Subcutaneous adipose tissue (tissue), 4 donors: ENCODE measurements around the gene COL19A1. TPM values are rescaled to one million over a fixed set of nuclear protein-coding genes. Genes with fewer than 3 reads are reported as not detected.

ENCODE experiments used
- CTCF ChIP-seq: fragments of 450-650 bp; IDR thresholded peaks from one replicate; pipeline ENCODE4 v1.5.1; 2016; ENCODE audit warnings: low read depth, mild to moderate bottlenecking, control low read depth, antibody characterized with exemption, moderate library complexity
- total RNA-seq, 4 donors: library from RNA; depleted of rRNA; stranded (reverse); fragments of >200 nt; gene quantifications; one replicate each; pipeline ENCODE4 v1.1.0, GENCODE V29; 2016

The COL19A1 gene
- total RNA-seq, 4 donors from 2014 or later = not detected

- TF ChIP-seq CTCF = no peak
Observed at GRCh38 chr6:70180183-70180900, 314.0 kb downstream of the COL19A1 start.

DNA sequence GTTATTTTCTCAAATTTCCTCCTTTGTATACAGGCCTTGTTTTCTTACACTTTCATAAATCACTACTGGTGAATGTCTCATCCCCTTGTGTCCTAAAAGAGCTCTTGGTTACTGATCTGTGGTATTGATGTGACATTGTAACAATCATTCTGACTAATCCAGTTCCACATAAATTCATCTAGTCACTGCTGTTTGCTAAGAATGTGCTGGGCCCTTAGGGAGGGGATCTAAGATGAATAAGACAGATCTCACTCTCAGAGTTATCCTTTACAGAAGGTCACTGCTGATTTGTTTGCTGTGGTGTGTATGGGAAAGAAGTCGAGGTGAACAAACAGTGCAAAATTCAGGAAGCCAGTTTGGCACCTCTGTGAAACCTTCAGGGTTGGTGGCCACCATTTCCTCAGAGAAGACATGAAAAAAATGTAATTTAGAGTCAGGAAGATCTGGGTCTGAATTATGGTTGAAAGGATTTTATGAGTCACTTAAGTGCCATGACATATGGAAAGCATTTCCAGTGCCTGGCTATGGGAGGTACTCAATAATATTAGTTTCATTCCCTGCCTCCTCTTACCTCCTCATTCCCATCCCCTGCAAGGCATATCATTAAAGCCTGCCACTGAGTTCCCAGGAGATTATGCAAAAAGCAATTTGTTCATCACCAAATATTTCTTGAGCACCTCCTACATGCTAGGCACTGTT, 314.7 kb downstream of the COL19A1 start:
- TF ChIP-seq CTCF = no peak

DNA sequence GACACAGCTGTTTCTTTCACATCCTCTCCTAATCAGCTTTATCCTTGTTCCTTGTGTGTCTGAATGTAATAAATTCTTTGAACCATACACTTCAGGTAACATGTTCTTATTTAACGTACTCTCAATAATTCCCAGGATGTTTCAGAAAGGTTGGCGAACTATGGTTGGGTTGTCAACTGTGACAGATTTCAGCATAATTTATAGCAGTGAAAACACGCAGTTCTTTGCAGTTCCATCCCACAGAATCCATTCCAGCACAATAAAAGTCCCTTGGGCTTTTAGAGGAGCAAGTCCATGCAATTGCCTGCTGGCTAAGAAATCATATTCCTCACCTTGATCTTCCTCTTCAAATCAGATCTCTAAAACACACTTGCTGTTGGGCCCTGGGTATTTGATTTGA, 317.2 kb downstream of the COL19A1 start:
- TF ChIP-seq CTCF = no peak

GRCh38 chr6:70184723-70185122, 318.4 kb downstream of the COL19A1 start:
- TF ChIP-seq CTCF = no peak

GRCh38 chr6:70186461-70186860, 320.1 kb downstream of the COL19A1 start:
- TF ChIP-seq CTCF = no peak

DNA sequence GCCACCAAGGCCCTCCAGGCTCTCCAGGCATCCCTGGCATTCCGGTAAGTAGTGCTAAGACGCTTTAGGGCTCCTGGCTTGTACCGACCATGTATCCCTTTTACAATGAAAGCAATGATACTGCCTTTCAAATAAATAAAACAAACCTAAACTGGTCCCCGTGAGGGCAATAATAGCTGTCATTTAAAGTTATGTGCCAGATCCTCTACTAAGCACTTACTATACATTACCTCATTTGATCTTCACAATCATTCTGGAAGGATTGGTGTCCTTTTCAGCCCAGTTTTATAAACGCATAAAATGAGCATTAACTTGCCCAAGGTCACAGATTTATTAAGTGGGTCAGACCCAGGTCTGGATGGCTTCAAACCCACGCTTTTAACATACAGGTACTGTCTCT, 321.8 kb downstream of the COL19A1 start:
- no peak for TF ChIP-seq CTCF

- TF ChIP-seq CTCF = no peak
Observed at GRCh38 chr6:70194421-70194820, 328.1 kb downstream of the COL19A1 start.
